Measurements from ENCODE around the gene PDCL3. TPM values are rescaled to one million over a fixed set of nuclear protein-coding genes. Genes with fewer than 3 reads are reported as not detected.

PDCL3 gene
- polyA plus RNA-seq, 1 donor from 2014 or later, result 18.5 TPM

DNA sequence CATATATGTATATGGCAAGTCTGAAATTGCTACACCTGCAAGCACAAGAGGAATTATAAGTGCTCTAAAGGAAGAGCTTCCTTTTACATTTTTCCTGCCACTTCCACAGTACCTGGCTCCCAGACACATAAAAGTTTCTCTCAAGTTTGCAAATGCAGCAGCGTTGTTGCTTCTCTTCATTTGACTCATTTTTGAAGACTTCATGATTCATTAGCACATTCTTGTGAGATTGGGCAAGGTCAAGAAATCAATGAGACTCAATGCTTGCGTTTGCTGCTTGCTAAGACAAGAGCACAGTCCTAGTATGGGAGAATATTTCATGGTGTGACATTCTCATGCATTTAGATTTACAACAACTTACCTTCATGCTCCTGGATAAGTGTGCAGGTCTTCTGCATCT, 42.6 kb upstream of the PDCL3 start:
- no peak overlapping the region for H3K9ac ChIP-seq (ENCODE audit: low read length)
- no peaks in the 10 kb centered on the region for H3K79me2 ChIP-seq (replicated peaks; ENCODE audit: insufficient read depth, low read length)
- H3K4me2 ChIP-seq (ENCODE audit: low read length), result no peak overlapping the region
- H3F3A ChIP-seq (ENCODE audit: insufficient read depth, low read length, poor library complexity, severe bottlenecking), result no peaks in the 10 kb centered on the region
- no peaks in the 10 kb centered on the region for H3K9me2 ChIP-seq (ENCODE audit: insufficient read depth, low read length)
- no peak overlapping the region for H3K4me3 ChIP-seq (ENCODE audit: low read length)
- H3K27me3 ChIP-seq (ENCODE audit: insufficient read depth, low read depth, low read length), result no peaks in the 10 kb centered on the region
- no peaks in the 10 kb centered on the region for H3K36me3 ChIP-seq (ENCODE audit: insufficient read depth, low read length)
- H3K9me3 ChIP-seq (ENCODE audit: low read length), result no peaks in the 10 kb centered on the region
- no peaks in the 10 kb centered on the region for H4K20me1 ChIP-seq (ENCODE audit: insufficient read depth)
- H3K27ac ChIP-seq (ENCODE audit: low read length), result no peak overlapping the region
- no peak overlapping the region for H2AFZ ChIP-seq (ENCODE audit: low read depth, low read length)
- TF ChIP-seq EP300 (conservative IDR thresholded peaks at IDR 0.05; ENCODE audit: poor library complexity, severe bottlenecking) (no peak), MXI1 (conservative IDR thresholded peaks at IDR 0.05; ENCODE audit: poor library complexity, severe bottlenecking) (no peak)
- TF ChIP-seq, protein P1, sequence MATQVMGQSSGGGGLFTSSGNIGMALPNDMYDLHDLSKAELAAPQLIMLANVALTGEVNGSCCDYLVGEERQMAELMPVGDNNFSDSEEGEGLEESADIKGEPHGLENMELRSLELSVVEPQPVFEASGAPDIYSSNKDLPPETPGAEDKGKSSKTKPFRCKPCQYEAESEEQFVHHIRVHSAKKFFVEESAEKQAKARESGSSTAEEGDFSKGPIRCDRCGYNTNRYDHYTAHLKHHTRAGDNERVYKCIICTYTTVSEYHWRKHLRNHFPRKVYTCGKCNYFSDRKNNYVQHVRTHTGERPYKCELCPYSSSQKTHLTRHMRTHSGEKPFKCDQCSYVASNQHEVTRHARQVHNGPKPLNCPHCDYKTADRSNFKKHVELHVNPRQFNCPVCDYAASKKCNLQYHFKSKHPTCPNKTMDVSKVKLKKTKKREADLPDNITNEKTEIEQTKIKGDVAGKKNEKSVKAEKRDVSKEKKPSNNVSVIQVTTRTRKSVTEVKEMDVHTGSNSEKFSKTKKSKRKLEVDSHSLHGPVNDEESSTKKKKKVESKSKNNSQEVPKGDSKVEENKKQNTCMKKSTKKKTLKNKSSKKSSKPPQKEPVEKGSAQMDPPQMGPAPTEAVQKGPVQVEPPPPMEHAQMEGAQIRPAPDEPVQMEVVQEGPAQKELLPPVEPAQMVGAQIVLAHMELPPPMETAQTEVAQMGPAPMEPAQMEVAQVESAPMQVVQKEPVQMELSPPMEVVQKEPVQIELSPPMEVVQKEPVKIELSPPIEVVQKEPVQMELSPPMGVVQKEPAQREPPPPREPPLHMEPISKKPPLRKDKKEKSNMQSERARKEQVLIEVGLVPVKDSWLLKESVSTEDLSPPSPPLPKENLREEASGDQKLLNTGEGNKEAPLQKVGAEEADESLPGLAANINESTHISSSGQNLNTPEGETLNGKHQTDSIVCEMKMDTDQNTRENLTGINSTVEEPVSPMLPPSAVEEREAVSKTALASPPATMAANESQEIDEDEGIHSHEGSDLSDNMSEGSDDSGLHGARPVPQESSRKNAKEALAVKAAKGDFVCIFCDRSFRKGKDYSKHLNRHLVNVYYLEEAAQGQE (IDR thresholded peaks at IDR 0.05; ENCODE audit: borderline replicate concordance), result no peak

DNA sequence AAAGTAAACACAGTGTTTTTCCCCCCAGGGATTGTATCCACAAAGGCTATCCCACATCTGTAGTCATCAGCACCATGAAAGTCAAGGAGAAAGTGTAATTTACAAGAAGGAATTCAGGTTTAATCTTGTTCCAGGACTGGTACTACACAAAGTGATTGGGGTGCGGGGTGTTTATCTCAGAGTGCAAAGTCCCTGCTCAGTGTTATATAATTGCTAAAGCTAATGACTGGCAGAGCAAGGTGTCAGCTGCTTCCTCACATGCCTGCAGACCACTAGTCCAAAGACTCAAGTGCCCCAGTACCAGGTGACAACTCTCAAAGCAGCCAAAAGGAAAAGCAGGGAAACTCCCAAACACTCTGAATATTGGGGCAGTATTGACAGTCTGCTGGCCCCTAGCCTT, 40.4 kb upstream of the PDCL3 start:
- TF ChIP-seq TAF1 (IDR thresholded peaks at IDR 0.05; ENCODE audit: low read depth) (no peak), POLR2AphosphoS5 (IDR thresholded peaks at IDR 0.05) (no peak), RAD21 (conservative IDR thresholded peaks at IDR 0.05) (no peak), EP300 (conservative IDR thresholded peaks at IDR 0.05; ENCODE audit: poor library complexity, severe bottlenecking) (no peak), SMC3 (conservative IDR thresholded peaks at IDR 0.05; ENCODE audit: poor library complexity) (no peak), MXI1 (conservative IDR thresholded peaks at IDR 0.05; ENCODE audit: poor library complexity, severe bottlenecking) (no peak), EZH2 (IDR thresholded peaks at IDR 0.05; ENCODE audit: borderline replicate concordance, insufficient read depth, low read length, poor library complexity, severe bottlenecking) (no peak)
- TF ChIP-seq, protein P2, sequence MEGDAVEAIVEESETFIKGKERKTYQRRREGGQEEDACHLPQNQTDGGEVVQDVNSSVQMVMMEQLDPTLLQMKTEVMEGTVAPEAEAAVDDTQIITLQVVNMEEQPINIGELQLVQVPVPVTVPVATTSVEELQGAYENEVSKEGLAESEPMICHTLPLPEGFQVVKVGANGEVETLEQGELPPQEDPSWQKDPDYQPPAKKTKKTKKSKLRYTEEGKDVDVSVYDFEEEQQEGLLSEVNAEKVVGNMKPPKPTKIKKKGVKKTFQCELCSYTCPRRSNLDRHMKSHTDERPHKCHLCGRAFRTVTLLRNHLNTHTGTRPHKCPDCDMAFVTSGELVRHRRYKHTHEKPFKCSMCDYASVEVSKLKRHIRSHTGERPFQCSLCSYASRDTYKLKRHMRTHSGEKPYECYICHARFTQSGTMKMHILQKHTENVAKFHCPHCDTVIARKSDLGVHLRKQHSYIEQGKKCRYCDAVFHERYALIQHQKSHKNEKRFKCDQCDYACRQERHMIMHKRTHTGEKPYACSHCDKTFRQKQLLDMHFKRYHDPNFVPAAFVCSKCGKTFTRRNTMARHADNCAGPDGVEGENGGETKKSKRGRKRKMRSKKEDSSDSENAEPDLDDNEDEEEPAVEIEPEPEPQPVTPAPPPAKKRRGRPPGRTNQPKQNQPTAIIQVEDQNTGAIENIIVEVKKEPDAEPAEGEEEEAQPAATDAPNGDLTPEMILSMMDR (IDR thresholded peaks at IDR 0.05; ENCODE audit: poor library complexity, severe bottlenecking), result no peak
- TF ChIP-seq, protein P1 (IDR thresholded peaks at IDR 0.05; ENCODE audit: borderline replicate concordance), result no peak
- H3K9ac ChIP-seq (ENCODE audit: low read length), result no peak overlapping the region
- H3K27me3 ChIP-seq (ENCODE audit: insufficient read depth, low read depth, low read length), result no peaks in the 10 kb centered on the region

More for the DNA sequence above, 40.4 kb upstream of the PDCL3 start:
- no peaks in the 10 kb centered on the region for H3K9me3 ChIP-seq (ENCODE audit: low read length)
- H3K79me2 ChIP-seq (replicated peaks; ENCODE audit: insufficient read depth, low read length), result no peaks in the 10 kb centered on the region
- H3K4me2 ChIP-seq (ENCODE audit: low read length), result no peak overlapping the region
- no peak overlapping the region for H2AFZ ChIP-seq (ENCODE audit: low read depth, low read length)
- H3K27ac ChIP-seq (ENCODE audit: low read length), result no peak overlapping the region
- H3K9me2 ChIP-seq (ENCODE audit: insufficient read depth, low read length), result no peaks in the 10 kb centered on the region
- H3K4me3 ChIP-seq (ENCODE audit: low read length), result no peak overlapping the region
- no peaks in the 10 kb centered on the region for H3K36me3 ChIP-seq (ENCODE audit: insufficient read depth, low read length)
- H3F3A ChIP-seq (ENCODE audit: insufficient read depth, low read length, poor library complexity, severe bottlenecking), result no peaks in the 10 kb centered on the region
- H4K20me1 ChIP-seq (ENCODE audit: insufficient read depth), result no peaks in the 10 kb centered on the region
